Activated T-helper 2 cell treated with anti-CD3 and anti-CD28 coated beads, Interferon-gamma antibody, Interleukin-2, Interleukin-4, amounts not matched to agents 10 μg/mL and 5 μg/mL and 100 μg/mL, durations not matched to agents 14 hours and 24 hours and 36 hours (primary cell): Measurements from ENCODE around the gene KCNG2. TPM values are rescaled to one million over a fixed set of nuclear protein-coding genes. Genes with fewer than 3 reads are reported as not detected.

Source experiments
- DNase-seq: peaks from one replicate; pipeline ENCODE4 v3.0.0; 2021; ENCODE audit warnings: low spot score
- H3K27ac Mint-ChIP-seq: one replicate; pipeline ENCODE4 v1.8.0; 2021; ENCODE audit warnings: mixed read lengths
- H3K27me3 Mint-ChIP-seq: one replicate; pipeline ENCODE4 v1.8.0; 2021; ENCODE audit warnings: low read depth, mixed read lengths
- H3K36me3 Mint-ChIP-seq: one replicate; pipeline ENCODE4 v1.8.0; 2021; ENCODE audit warnings: low read depth, mixed read lengths
- H3K4me1 Mint-ChIP-seq: one replicate; pipeline ENCODE4 v1.8.0; 2021; ENCODE audit warnings: low read depth, mixed read lengths
- H3K4me3 Mint-ChIP-seq: one replicate; pipeline ENCODE4 v1.8.0; 2021; ENCODE audit warnings: low read depth, mild to moderate bottlenecking, moderate library complexity, mixed read lengths
- H3K9me3 Mint-ChIP-seq: one replicate; pipeline ENCODE4 v1.8.0; 2021; ENCODE audit warnings: mixed read lengths
- intact Hi-C: fragments of 100-400 bp; cut with micrococcal nuclease; formaldehyde crosslinking; loops from one replicate; pipeline ENCODE4 v1.15.1; 2023
- total RNA-seq: library from RNA; stranded (reverse); gene quantifications from 2 replicates; pipeline ENCODE4 v1.2.3, GENCODE V29; 2022

KCNG2 gene
- total RNA-seq, 1 donor from 2014 or later: not detected

DNA sequence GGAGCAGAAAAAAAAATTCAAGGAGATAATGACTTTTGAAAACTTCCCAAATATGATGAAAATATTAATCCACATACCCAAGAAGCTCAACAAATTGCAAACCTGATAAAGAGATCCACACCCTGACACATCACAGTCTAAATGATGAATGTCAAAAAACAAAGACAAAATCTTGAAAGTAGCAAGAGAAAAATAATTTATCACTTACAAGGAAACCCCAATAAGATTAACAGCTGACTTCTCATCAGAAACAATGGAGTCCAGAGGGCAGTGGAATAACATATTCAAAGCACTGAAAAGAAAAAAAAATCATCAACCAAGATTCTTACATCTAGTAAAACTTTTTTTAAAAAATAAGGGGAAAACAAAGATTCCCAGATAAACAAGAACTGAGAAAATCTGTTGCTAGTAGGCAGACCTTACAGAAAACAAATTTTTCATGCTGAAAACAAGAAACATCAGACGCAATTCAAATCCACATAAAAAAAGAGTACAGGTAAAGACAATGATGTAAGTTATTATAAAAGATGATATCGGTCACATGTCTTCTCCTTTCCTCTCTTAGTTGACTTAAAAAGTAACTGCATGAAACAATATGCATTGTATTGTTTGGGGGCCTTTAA lies 132.4 kb downstream of the KCNG2 start:
- Mint-ChIP-seq H3K27ac (no peak overlapping the region), H3K27me3 (no peaks in the 10 kb centered on the region)
- no peak for DNase-seq

DNA sequence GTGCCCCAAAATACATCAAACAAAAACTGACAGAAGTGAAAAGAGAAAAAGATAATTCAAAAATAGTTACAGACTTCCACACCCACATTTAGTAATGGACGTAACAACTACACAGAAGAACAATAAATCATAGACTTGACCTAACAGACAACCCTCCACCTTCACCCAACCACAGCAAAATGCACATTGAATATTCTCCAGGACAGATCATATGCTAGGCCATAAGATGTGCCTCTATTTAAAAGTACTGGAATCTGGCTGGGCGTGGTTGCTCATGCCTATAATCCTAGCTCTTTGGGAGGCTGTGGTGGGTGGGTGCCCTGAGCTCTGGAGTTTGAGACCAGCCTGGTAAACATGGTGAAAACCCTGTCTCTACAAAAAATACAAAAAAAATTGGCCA lies 133.7 kb downstream of the KCNG2 start:
- Mint-ChIP-seq H3K4me3 (no peak overlapping the region), H3K9me3 (peaks cover 78% of the 10 kb centered on the region)
- no peak for DNase-seq

More for the DNA sequence above, 132.4 kb downstream of the KCNG2 start:
- no peaks in the 10 kb centered on the region for H3K4me1 Mint-ChIP-seq
- H3K9me3 Mint-ChIP-seq: peaks cover 65% of the 10 kb centered on the region
- H3K36me3 Mint-ChIP-seq: peaks cover 71% of the 10 kb centered on the region
- H3K4me3 Mint-ChIP-seq: no peak overlapping the region
- intact Hi-C loops: no loop called here

DNA sequence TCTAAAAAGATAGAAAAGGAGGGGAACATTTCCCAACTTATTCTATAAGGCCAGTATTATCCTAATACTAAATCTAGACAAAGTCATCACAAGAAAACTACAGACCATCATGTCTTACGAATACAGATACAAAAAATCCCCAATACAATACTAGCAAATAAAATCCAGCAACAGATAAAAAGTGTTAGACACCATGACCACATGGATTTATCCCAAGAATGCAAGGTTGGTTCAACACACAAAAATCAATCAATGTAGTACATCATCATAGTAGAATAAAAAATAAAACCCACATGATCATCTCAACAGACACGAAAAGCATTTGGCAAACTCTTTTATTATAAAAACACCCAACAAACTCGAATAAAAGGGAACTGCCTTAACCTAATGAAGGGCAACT lies 135.2 kb downstream of the KCNG2 start:
- Mint-ChIP-seq H3K9me3 (peaks cover 86% of the 10 kb centered on the region), H3K27me3 (no peaks in the 10 kb centered on the region), H3K4me3 (no peak overlapping the region), H3K27ac (no peak overlapping the region), H3K4me1 (no peaks in the 10 kb centered on the region), H3K36me3 (peaks cover 94% of the 10 kb centered on the region)
- no peak for DNase-seq
- intact Hi-C loops: no loop called here

More for the DNA sequence above, 133.7 kb downstream of the KCNG2 start:
- peaks cover 81% of the 10 kb centered on the region for H3K36me3 Mint-ChIP-seq
- H3K4me1 Mint-ChIP-seq: no peaks in the 10 kb centered on the region
- no peaks in the 10 kb centered on the region for H3K27me3 Mint-ChIP-seq
- intact Hi-C loops: no loop called here
- no peak overlapping the region for H3K27ac Mint-ChIP-seq

DNA sequence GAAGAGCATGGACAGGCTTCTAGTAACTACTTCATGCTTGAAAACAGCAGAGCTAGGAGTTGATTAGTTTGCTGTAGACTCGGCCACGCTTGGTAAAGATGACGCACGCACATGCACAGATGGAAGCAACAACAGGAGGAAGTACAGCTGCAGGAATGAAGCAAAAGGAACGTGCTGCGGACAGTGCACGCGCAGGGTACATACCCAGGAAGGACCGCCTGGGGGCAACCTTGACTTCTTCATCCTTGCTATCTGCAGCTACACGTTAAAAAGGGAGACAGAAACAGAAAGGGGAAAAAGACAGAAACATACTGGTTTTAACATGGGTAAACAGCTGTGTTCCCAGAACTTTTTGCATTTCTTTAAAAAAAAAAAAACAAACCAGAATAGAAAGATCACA lies 136.0 kb downstream of the KCNG2 start:
- Mint-ChIP-seq H3K27me3 (no peaks in the 10 kb centered on the region), H3K27ac (no peak overlapping the region), H3K36me3 (peaks cover 92% of the 10 kb centered on the region), H3K4me3 (no peak overlapping the region), H3K9me3 (peaks cover 82% of the 10 kb centered on the region), H3K4me1 (no peaks in the 10 kb centered on the region)
- intact Hi-C loops: no loop called here
- DNase-seq: no peak

DNA sequence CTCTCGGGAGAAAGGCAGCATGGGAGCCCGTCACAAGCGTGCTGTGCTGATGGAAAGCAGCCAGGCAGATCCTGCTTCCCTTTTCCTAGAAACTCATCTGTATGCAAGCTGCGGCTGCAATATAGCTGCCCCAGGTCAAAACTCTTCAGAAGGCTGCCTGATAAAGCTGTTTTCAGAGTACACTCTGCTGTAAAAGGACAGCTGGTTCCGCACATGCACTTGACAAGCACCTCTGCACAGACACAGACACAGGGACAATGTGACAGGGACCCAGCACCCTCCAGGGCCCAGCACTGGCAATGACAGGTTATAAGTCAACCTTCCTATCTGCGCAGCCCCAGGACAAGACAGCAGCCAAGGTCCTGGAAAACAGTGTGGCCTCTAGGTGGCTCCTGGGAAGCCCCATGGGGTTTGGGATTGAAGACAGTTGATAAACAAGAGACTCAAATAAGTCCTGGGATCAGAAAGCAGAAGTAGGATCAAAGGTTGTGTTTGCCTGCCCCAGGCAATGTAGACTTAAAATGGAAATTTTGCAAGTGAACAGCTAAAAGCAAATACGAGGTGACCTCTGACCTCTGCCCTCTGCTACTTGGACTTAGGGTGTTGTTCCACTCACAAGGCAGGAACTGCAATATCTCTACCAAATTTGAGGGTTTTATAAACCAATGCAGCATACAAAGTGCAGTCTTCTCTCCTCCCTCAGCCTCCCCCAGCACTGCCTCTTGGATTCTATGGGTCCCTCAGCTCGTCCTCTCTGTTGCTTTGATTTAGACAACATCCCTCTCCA lies 136.8 kb downstream of the KCNG2 start:
- Mint-ChIP-seq H3K9me3 (peaks cover 75% of the 10 kb centered on the region), H3K36me3 (peaks cover 92% of the 10 kb centered on the region), H3K27me3 (no peaks in the 10 kb centered on the region), H3K4me1 (no peaks in the 10 kb centered on the region), H3K4me3 (no peak overlapping the region), H3K27ac (no peak overlapping the region)
- DNase-seq: no peak
- intact Hi-C loops: no loop called here

DNA sequence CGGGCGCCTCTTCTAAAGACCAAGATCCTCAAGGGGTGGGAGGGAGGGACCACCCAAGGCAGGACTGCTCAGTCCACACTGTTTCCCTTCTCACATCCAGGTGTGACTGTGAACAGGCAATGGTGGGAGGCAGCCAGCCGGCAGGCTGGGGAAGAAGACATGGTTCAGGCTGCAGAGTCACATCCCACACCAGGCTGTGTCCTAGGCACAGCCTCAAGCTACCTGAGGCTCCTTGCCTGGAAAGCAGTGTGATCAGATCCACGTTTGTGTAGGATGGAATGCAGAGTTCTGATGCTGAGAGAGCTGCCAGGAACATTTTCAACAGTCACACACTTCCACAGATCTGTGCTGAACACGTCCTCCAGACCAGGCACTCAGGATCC lies 137.4 kb downstream of the KCNG2 start:
- Mint-ChIP-seq H3K4me3 (no peak overlapping the region), H3K36me3 (peaks cover 92% of the 10 kb centered on the region), H3K9me3 (peaks cover 69% of the 10 kb centered on the region)

DNA sequence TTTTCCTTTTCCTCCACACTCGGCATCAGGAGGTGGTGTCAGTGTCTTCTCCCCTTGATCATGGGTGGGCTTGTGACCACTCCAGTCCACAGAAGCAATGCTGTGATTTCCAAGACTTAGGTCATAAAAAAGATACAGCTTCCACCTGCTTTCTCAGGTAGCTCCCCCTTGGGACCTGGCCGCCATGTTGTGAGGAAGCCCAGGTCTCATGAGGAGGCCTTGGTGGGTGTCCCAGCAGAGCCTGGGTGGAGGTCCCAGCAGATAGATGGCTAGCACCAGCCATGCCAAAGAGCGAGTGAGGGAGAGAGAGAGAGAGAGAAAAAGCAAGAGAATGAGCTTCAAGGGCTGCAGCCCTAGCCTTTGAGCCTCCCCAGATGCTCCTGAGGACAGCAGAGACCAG lies 137.8 kb downstream of the KCNG2 start:
- Mint-ChIP-seq H3K4me3 (no peak overlapping the region), H3K27ac (no peak overlapping the region), H3K9me3 (peaks cover 65% of the 10 kb centered on the region), H3K27me3 (no peaks in the 10 kb centered on the region), H3K36me3 (peaks cover 92% of the 10 kb centered on the region), H3K4me1 (no peaks in the 10 kb centered on the region)
- intact Hi-C loops: no loop called here
- no peak for DNase-seq

More for the DNA sequence above, 137.4 kb downstream of the KCNG2 start:
- Mint-ChIP-seq H3K27me3 (no peaks in the 10 kb centered on the region), H3K27ac (no peak overlapping the region), H3K4me1 (no peaks in the 10 kb centered on the region)
- DNase-seq: no peak
- intact Hi-C loops: no loop called here

DNA sequence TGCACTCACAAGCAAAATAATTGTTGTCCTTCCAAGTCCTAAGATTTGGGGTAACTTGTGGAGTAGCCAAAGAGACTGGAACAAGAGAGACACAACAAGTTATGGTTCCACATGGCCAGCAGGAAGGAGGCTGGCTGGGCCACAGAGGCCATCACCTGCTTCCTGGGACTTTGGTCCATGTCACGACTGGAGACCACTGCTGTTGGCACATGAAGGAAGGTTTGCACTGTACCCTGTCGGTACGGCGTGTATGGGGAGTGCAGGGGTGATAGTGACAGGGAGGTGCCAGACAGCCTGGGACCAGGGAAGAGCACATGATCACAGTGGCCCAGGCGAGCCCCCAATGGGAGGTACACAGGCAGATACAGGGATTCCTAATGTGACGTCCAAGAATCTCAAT lies 138.2 kb downstream of the KCNG2 start:
- H3K4me3 Mint-ChIP-seq: no peak overlapping the region
- intact Hi-C loops: no loop called here
- no peak for DNase-seq
- H3K9me3 Mint-ChIP-seq: peaks cover 61% of the 10 kb centered on the region
- H3K4me1 Mint-ChIP-seq: no peaks in the 10 kb centered on the region
- no peaks in the 10 kb centered on the region for H3K27me3 Mint-ChIP-seq
- H3K27ac Mint-ChIP-seq: no peak overlapping the region
- H3K36me3 Mint-ChIP-seq: peaks cover 91% of the 10 kb centered on the region

DNA sequence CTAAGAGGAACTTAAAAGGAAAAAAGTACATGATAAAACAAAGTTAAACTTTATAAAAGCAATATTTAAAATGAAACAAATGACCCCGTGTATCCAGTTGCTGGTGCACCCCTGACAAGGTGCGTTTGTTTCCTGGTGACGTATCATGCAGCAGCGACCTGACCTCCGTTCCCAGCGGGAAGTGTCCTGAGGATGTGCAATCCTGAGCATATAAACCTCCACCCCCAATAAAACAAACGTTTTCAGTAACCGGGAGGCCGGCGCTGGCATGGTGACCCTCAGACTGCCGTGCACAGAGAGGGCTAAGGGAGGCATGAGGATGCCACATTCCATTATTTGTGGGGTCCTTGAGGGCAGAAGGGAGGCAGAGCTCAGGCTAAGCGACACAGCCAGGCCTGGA lies 138.9 kb downstream of the KCNG2 start:
- no peaks in the 10 kb centered on the region for H3K4me1 Mint-ChIP-seq
- no peak overlapping the region for H3K27ac Mint-ChIP-seq
- H3K36me3 Mint-ChIP-seq: peaks cover 85% of the 10 kb centered on the region
- intact Hi-C loops: no loop called here
- H3K9me3 Mint-ChIP-seq: peaks cover 53% of the 10 kb centered on the region
- H3K27me3 Mint-ChIP-seq: no peaks in the 10 kb centered on the region
- no peak for DNase-seq
- no peak overlapping the region for H3K4me3 Mint-ChIP-seq

DNA sequence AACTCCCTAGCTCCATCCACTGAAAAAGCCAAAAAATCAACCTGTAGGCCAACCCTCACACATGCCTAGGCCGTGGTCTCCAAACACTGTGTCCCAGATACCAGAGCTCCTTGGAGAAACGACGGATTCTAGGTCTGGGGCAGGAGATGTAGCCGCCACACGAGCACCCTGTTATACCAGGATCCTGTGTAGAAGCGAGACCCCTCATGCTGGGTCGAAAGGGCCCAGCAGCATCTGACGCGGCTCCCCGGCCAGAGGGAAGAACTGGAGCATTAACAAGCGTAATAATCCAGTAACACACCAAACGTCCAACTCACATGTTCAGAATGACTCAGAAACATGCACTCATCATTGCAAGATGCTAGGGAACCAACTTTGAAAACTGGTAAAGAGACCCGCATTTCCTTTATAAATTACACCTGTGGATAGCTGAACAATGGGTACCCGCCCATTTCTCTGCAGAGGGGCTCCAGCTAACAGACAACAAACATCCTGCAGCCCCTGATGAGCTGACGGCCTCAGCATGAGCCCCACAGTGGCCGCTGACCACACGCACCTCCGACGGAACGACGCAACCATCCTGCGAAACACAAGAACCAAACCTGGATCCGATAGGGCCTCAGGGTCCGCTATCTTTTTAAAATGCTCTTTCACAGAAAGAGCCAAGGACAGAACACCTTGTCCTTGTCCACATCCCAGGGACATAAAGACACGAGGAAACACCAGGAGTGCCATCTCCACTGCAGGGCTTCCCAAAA lies 139.5 kb downstream of the KCNG2 start:
- Mint-ChIP-seq H3K4me1 (no peaks in the 10 kb centered on the region), H3K27me3 (no peaks in the 10 kb centered on the region), H3K27ac (no peak overlapping the region), H3K9me3 (peaks cover 49% of the 10 kb centered on the region), H3K4me3 (no peak overlapping the region), H3K36me3 (peaks cover 86% of the 10 kb centered on the region)
- intact Hi-C loops: no loop called here
- DNase-seq: no peak

DNA sequence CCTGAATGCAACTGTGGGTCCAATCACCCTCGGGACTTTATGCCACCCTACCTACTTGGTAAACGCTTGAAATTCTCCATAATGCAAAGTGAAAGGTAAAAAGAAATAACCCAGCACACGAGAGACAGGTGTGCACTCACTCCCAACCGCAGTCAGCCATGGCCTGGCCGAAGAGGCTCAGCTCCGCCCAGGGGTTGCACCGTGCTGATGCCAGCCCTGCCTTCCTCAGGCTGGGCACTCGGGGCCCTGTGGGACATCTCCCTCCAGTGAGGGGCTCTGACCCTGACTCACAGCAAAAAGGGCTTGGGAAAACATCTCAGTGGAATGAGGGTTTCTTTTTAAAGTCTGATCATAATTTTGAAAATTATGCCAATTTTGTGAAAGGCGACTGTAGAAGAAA lies 140.5 kb downstream of the KCNG2 start:
- intact Hi-C loops: no loop called here
- Mint-ChIP-seq H3K36me3 (peaks cover 84% of the 10 kb centered on the region), H3K27me3 (no peaks in the 10 kb centered on the region), H3K9me3 (peaks cover 40% of the 10 kb centered on the region), H3K27ac (no peak overlapping the region), H3K4me3 (no peak overlapping the region), H3K4me1 (no peaks in the 10 kb centered on the region)
- no peak for DNase-seq

DNA sequence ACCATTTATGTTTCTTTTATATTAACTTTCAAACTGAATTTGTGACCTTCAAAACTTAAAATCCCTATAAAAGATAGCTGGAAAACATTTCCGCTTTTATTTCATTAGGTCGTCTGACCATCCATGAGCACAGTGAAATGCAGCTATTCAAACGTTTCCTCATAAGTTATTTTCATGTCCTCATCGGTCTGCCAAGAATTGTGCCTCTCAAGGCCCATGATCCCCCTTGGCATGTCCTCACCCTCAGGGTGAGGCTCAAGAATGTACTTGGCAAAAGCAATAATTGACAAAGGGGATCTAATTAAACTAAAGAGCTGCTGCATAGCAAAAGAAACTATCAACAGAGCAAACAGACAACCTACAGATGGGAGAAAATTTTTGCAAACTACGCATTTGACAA lies 141.4 kb downstream of the KCNG2 start:
- H3K4me3 Mint-ChIP-seq: no peak overlapping the region
- peaks cover 1% of the 10 kb centered on the region for H3K4me1 Mint-ChIP-seq
- intact Hi-C loops: no loop called here
- peaks cover 31% of the 10 kb centered on the region for H3K9me3 Mint-ChIP-seq
- peaks cover 75% of the 10 kb centered on the region for H3K36me3 Mint-ChIP-seq
- H3K27me3 Mint-ChIP-seq: no peaks in the 10 kb centered on the region
- no peak for DNase-seq
- H3K27ac Mint-ChIP-seq: no peak overlapping the region
